ENCODE results near the gene C6orf89.

GRCh38 chr6:36904114-36904513 is 18.4 kb downstream of the C6orf89 start:
- TF ChIP-seq EP300 (IDR thresholded peaks at IDR 0.05; ENCODE audit: low read depth) (no peak), CTCF (IDR thresholded peaks at IDR 0.05) (no peak)
